ENCODE measurements around the gene PCDHGA4.
"Not testable (repeated sequence)": the region's sequence is repeated elsewhere in the genome, so short reads cannot be mapped to it uniquely, and the experiment has no call there.

PCDHGA4 gene

DNA sequence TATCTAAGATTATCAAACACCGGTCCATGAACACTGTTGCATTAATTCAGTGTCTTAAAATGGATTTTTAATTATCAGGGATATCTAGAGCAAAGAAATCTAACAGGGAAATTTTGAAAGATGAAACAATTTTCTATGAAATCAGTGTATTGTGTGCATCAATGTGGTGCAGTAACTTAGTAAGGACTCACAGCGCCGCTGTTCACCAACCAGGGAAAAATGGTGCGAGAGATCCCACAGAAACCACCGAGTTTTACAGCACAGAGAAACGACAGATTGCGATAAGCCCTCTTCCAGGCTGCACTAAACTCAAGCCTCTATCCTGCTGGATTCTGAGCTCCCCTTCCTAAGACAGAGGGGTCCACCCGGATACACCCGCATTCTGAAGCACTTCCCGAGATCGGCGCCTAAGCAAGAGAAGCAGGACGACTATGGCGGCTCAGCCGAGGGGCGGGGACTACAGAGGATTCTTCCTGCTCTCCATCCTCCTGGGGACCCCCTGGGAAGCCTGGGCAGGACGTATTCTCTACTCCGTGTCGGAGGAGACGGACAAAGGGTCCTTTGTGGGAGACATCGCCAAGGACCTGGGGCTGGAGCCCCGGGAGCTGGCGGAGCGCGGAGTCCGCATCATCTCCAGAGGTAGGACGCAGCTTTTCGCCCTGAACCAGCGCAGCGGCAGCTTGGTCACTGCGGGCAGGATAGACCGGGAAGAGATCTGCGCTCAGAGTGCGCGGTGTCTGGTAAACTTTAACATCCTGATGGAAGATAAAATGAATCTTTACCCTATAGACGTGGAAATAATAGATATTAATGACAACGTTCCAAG, 27.9 kb downstream of the PCDHGA4 start, which contains the start of gene PCDHGA7:
TSS of gene PCDHGA7 (plus strand) at position 274 of the 826 bp plus-strand sequence. CDS start at position 432, 158 bp downstream.
- TF ChIP-seq EZH2 (IDR thresholded peaks at IDR 0.05; ENCODE audit: borderline replicate concordance, low read length): no peak
- no peak for TF ChIP-seq CTCF (IDR thresholded peaks at IDR 0.05; ENCODE audit: low read length)
- Histone ChIP-seq H3K79me2 (ENCODE audit: insufficient read depth, low read length) (no peaks in the 10 kb centered on the region), H3K9ac (ENCODE audit: low read length) (no peak within 1 kb of the TSS), H3K27me3 (ENCODE audit: insufficient read depth, low read length) (no peaks in the 10 kb centered on the region), H3K9me2 (ENCODE audit: low read depth, low read length) (no peaks in the 10 kb centered on the region), H2AFZ (ENCODE audit: low read length) (no peak within 1 kb of the TSS), H3K36me3 (ENCODE audit: insufficient read depth, low read length) (no peaks in the 10 kb centered on the region), H3F3A (ENCODE audit: insufficient read depth, low read length) (no peaks in the 10 kb centered on the region), H3K27ac (ENCODE audit: low read depth, low read length, poor library complexity, severe bottlenecking) (no peak within 1 kb of the TSS), H3K9me3 (ENCODE audit: low read length) (peaks cover 9% of the 10 kb centered on the region), H3K4me3 (ENCODE audit: low read depth, low read length, poor library complexity, severe bottlenecking) (no peak within 1 kb of the TSS), H4K20me1 (ENCODE audit: insufficient read depth, low read length) (no peaks in the 10 kb centered on the region), H3K4me1 (ENCODE audit: insufficient read depth, low read length, severe bottlenecking) (no peaks in the 10 kb centered on the region), H3K4me2 (ENCODE audit: low read length) (no peak within 1 kb of the TSS)

- TF ChIP-seq EZH2 (IDR thresholded peaks at IDR 0.05; ENCODE audit: borderline replicate concordance, low read length) (no peak), CTCF (IDR thresholded peaks at IDR 0.05; ENCODE audit: low read length) (no peak)
- no peaks in the 10 kb centered on the region for H3K9me2 ChIP-seq (ENCODE audit: low read depth, low read length)
- H3K27ac ChIP-seq (ENCODE audit: low read depth, low read length, poor library complexity, severe bottlenecking): no peak overlapping the region
- no peaks in the 10 kb centered on the region for H3K27me3 ChIP-seq (ENCODE audit: insufficient read depth, low read length)
- H4K20me1 ChIP-seq (ENCODE audit: insufficient read depth, low read length): no peaks in the 10 kb centered on the region
- H3F3A ChIP-seq (ENCODE audit: insufficient read depth, low read length): no peaks in the 10 kb centered on the region
- H3K79me2 ChIP-seq (ENCODE audit: insufficient read depth, low read length): no peaks in the 10 kb centered on the region
- H3K36me3 ChIP-seq (ENCODE audit: insufficient read depth, low read length): no peaks in the 10 kb centered on the region
- no peak overlapping the region for H2AFZ ChIP-seq (ENCODE audit: low read length)
- H3K4me1 ChIP-seq (ENCODE audit: insufficient read depth, low read length, severe bottlenecking): no peaks in the 10 kb centered on the region
- no peak overlapping the region for H3K4me2 ChIP-seq (ENCODE audit: low read length)
- peaks cover 9% of the 10 kb centered on the region for H3K9me3 ChIP-seq (ENCODE audit: low read length)
- no peak overlapping the region for H3K4me3 ChIP-seq (ENCODE audit: low read depth, low read length, poor library complexity, severe bottlenecking)
- no peak overlapping the region for H3K9ac ChIP-seq (ENCODE audit: low read length)
Observed at GRCh38 chr5:141383345-141383744, 28.5 kb downstream of the PCDHGA4 start.

DNA sequence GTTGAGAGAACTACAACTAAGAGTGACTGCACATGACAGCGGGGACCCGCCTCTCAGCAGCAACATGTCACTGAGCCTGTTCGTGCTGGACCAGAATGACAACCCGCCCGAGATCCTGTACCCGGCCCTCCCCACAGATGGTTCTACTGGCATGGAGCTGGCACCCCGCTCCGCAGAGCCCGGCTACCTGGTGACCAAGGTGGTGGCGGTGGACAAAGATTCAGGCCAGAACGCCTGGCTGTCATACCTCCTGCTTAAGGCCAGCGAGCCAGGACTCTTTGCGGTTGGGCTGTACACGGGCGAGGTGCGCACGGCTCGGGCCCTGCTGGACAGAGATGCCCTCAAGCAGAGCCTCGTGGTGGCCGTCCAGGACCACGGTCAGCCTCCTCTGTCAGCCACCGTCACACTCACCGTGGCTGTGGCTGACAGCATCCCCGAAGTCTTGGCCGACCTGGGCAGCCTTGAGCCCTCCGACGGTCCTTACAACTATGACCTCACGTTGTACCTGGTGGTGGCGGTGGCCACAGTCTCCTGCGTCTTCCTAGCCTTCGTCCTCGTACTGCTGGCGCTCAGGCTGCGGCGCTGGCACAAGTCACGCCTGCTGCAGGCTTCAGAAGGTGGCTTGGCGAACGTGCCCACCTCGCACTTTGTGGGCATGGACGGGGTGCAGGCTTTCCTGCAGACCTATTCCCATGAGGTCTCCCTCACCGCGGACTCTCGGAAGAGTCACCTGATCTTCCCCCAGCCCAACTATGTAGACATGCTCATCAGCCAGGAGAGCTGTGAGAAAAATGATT, 29.8 kb downstream of the PCDHGA4 start:
- no peaks in the 10 kb centered on the region for H3F3A ChIP-seq (ENCODE audit: insufficient read depth, low read length)
- H3K4me1 ChIP-seq (ENCODE audit: insufficient read depth, low read length, severe bottlenecking): no peaks in the 10 kb centered on the region
- no peaks in the 10 kb centered on the region for H3K27me3 ChIP-seq (ENCODE audit: insufficient read depth, low read length)
- no peak overlapping the region for H2AFZ ChIP-seq (ENCODE audit: low read length)
- H4K20me1 ChIP-seq (ENCODE audit: insufficient read depth, low read length): no peaks in the 10 kb centered on the region
- H3K27ac ChIP-seq (ENCODE audit: low read depth, low read length, poor library complexity, severe bottlenecking): no peak overlapping the region
- peaks cover 12% of the 10 kb centered on the region for H3K9me3 ChIP-seq (ENCODE audit: low read length)
- no peaks in the 10 kb centered on the region for H3K36me3 ChIP-seq (ENCODE audit: insufficient read depth, low read length)
- no peak overlapping the region for H3K4me3 ChIP-seq (ENCODE audit: low read depth, low read length, poor library complexity, severe bottlenecking)
- no peak for TF ChIP-seq CTCF (IDR thresholded peaks at IDR 0.05; ENCODE audit: low read length)
- no peak for TF ChIP-seq EZH2 (IDR thresholded peaks at IDR 0.05; ENCODE audit: borderline replicate concordance, low read length)
- H3K9me2 ChIP-seq (ENCODE audit: low read depth, low read length): no peaks in the 10 kb centered on the region
- no peak overlapping the region for H3K4me2 ChIP-seq (ENCODE audit: low read length)
- no peaks in the 10 kb centered on the region for H3K79me2 ChIP-seq (ENCODE audit: insufficient read depth, low read length)
- no peak overlapping the region for H3K9ac ChIP-seq (ENCODE audit: low read length)

- not testable (repeated sequence) for H3K36me3 ChIP-seq (ENCODE audit: insufficient read depth, low read length)
- H3K9me3 ChIP-seq (ENCODE audit: low read length): peaks cover 13% of the 10 kb centered on the region
Observed at GRCh38 chr5:141387557-141388311, 32.9 kb downstream of the PCDHGA4 start, which contains the start of gene PCDHGB4. TSS of gene PCDHGB4 (plus strand) at chr5:141387698. CDS start at chr5:141387885, 187 bp downstream.

More at GRCh38 chr5:141387557-141388311, 32.9 kb downstream of the PCDHGA4 start, which contains the start of gene PCDHGB4:
- not testable (repeated sequence) for H2AFZ ChIP-seq (ENCODE audit: low read length); H3K4me1 ChIP-seq (ENCODE audit: insufficient read depth, low read length, severe bottlenecking); H3K79me2 ChIP-seq (ENCODE audit: insufficient read depth, low read length); H3K9ac ChIP-seq (ENCODE audit: low read length); H3K9me2 ChIP-seq (ENCODE audit: low read depth, low read length); H3K27ac ChIP-seq (ENCODE audit: low read depth, low read length, poor library complexity, severe bottlenecking); H3K4me3 ChIP-seq (ENCODE audit: low read depth, low read length, poor library complexity, severe bottlenecking); H3K4me2 ChIP-seq (ENCODE audit: low read length); H3K27me3 ChIP-seq (ENCODE audit: insufficient read depth, low read length); H4K20me1 ChIP-seq (ENCODE audit: insufficient read depth, low read length); H3F3A ChIP-seq (ENCODE audit: insufficient read depth, low read length)

Data from OCI-LY1 (cell line).